HG03039 (cell line): Measurements from ENCODE around the gene LMNTD1.

Experiments used
- ATAC-seq: cut with Tn5 transposase; IDR thresholded peaks from one replicate; pipeline ENCODE4 v1.9.1; 2021; ENCODE audit warnings: mild to moderate bottlenecking, moderate library complexity; ENCODE audit not compliant: unreplicated experiment

The LMNTD1 gene

GRCh38 chr12:25556153-25556552 is 3.1 kb upstream of the LMNTD1 start:
- no peak for ATAC-seq

GRCh38 chr12:25552681-25553080 is 402 bp downstream of the LMNTD1 start:
- ATAC-seq = no peak

- ATAC-seq = no peak
These were observed 2.9 kb downstream of the LMNTD1 start for GRCh38 chr12:25550186-25550585.

GRCh38 chr12:25549120-25549519 is 4.0 kb downstream of the LMNTD1 start:
- ATAC-seq = no peak

GRCh38 chr12:25546318-25546717 is 6.8 kb downstream of the LMNTD1 start:
- no peak for ATAC-seq

- no peak for ATAC-seq
These were observed 19.9 kb downstream of the LMNTD1 start for GRCh38 chr12:25533150-25533549.

GRCh38 chr12:25531502-25532052 is 21.5 kb downstream of the LMNTD1 start:
- ATAC-seq = no peak

- ATAC-seq = no peak
These were observed 23.3 kb downstream of the LMNTD1 start for GRCh38 chr12:25529738-25530137.

GRCh38 chr12:25526778-25527177 is 26.3 kb downstream of the LMNTD1 start:
- ATAC-seq = no peak

GRCh38 chr12:25524366-25524765 is 28.7 kb downstream of the LMNTD1 start:
- ATAC-seq = no peak

- no peak for ATAC-seq
These were observed 31.3 kb downstream of the LMNTD1 start for GRCh38 chr12:25521625-25522256.

GRCh38 chr12:25518512-25518911 is 34.6 kb downstream of the LMNTD1 start:
- ATAC-seq = no peak

GRCh38 chr12:25504744-25505143 is 48.3 kb downstream of the LMNTD1 start:
- ATAC-seq = no peak

GRCh38 chr12:25503666-25504065 is 49.4 kb downstream of the LMNTD1 start:
- ATAC-seq = no peak

GRCh38 chr12:25502596-25502995 is 50.5 kb downstream of the LMNTD1 start:
- ATAC-seq = no peak

- no peak for ATAC-seq
These were observed 51.0 kb downstream of the LMNTD1 start for GRCh38 chr12:25502118-25502517.

GRCh38 chr12:25501549-25501948 is 51.5 kb downstream of the LMNTD1 start:
- no peak for ATAC-seq

- ATAC-seq = no peak
These were observed 52.4 kb downstream of the LMNTD1 start for GRCh38 chr12:25500651-25501050.

- no peak for ATAC-seq
These were observed 56.1 kb downstream of the LMNTD1 start for GRCh38 chr12:25497021-25497420.

- ATAC-seq = no peak
These were observed 56.9 kb downstream of the LMNTD1 start for GRCh38 chr12:25496098-25496587.

GRCh38 chr12:25495331-25496097 is 57.6 kb downstream of the LMNTD1 start:
- no peak for ATAC-seq

GRCh38 chr12:25494926-25495325 is 58.2 kb downstream of the LMNTD1 start:
- no peak for ATAC-seq
